GM21526 (cell line): ENCODE results near the gene METTL13.
A peak's percentile ranks its signal among the peaks of the same experiment; 100 is the strongest.

ENCODE experiments used
- ATAC-seq: cut with Tn5 transposase; IDR thresholded peaks from one replicate; pipeline ENCODE4 v1.9.1; 2021; ENCODE audit warnings: moderate library complexity; ENCODE audit not compliant: unreplicated experiment, low FRiP score

METTL13 gene

GRCh38 chr1:171801487-171801891 is 20.0 kb downstream of the METTL13 start:
- ATAC-seq, result no peak

- no peak for ATAC-seq
Measured at GRCh38 chr1:171802207-171802606, 20.7 kb downstream of the METTL13 start.

GRCh38 chr1:171803045-171803444 is 21.6 kb downstream of the METTL13 start:
- ATAC-seq, result no peak

GRCh38 chr1:171803461-171804022 is 22.1 kb downstream of the METTL13 start:
- no peak for ATAC-seq

GRCh38 chr1:171805395-171806115 is 24.1 kb downstream of the METTL13 start:
- no peak for ATAC-seq

- ATAC-seq, result no peak
Measured at GRCh38 chr1:171807556-171807955, 26.1 kb downstream of the METTL13 start.

- ATAC-seq, result no peak
Measured at GRCh38 chr1:171809834-171810233, 28.4 kb downstream of the METTL13 start.

- no peak for ATAC-seq
Measured at GRCh38 chr1:171811672-171812071, 30.2 kb downstream of the METTL13 start.

DNA sequence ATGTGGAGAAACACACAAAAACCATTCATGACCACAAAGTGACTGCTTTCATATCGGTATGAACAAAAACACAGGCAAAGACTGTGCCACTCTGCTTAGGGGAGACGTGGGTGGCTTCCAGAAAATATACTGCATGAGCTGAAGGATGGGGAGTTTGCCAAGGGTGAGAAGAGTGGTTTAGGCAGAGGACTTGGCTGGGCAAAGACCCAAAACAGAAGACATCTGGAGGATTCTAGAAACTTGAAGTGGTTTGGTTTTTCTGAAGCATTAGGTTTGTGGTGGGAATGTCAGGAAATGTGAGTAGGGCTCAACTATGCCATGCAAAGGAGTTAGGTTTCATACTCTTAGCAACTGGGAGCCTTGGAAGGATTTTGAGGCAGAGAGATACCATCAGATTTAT is 33.2 kb downstream of the METTL13 start:
- no peak for ATAC-seq

GRCh38 chr1:171816300-171816901 is 34.9 kb downstream of the METTL13 start:
- ATAC-seq, result no peak

- no peak for ATAC-seq
Measured at GRCh38 chr1:171817511-171818265, 36.2 kb downstream of the METTL13 start.

DNA sequence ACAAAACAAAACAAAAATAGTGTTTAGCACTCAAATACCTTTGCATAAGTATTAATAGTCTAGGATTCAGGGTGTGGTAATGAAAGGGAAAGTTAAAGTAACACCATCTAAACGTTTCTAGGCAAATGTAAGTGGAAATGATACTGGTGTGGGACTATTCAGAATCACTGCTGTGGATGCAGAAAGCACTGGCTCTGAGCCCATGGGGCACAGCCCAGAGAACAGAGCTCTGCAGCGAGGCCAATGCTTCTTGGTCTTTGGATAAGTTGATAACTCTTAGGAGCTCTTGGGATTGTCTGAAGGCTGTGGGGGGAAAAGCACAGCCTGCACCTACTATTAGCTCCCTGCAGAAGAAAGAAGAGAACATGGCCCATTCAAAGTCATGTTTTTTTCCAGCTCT is 38.5 kb downstream of the METTL13 start:
- no peak for ATAC-seq

- no peak for ATAC-seq
Measured at GRCh38 chr1:171826973-171827372, 45.5 kb downstream of the METTL13 start.

GRCh38 chr1:171828794-171829193 is 47.3 kb downstream of the METTL13 start:
- ATAC-seq, result no peak

DNA sequence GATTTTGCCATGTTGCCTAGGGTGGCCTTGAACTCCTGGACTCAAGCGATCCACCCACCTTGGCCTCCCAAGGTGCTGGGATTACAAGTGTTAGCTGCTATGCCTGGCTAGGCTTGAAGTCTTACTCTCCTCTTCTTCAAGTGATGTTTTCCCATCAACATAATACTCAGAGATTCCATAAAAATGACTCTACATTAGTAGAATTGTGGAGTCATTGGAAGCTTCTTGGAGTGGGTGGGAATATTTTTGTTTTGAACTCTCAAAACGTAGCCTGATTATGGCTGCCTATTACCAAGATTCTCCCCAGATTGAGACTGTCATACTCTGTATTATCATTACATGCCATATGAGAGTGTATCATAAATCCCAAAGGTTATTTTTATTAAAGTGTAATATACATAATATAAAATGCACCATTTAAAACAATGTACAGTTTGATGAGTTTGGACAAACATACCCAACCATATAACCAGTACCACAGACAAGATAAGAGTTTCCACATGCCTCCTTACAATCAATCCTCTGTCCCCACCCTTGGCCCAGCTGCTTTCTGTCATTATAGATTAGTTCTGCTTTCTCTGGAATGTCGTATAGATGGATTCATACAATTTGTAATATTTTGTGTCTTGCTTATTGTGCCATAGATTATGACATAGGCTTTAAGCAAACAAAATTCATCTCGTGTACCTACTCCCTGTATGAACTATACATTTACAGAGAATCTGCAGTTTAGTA is 51.8 kb downstream of the METTL13 start:
- no peak for ATAC-seq

- no peak for ATAC-seq
Measured at GRCh38 chr1:171834821-171835220, 53.4 kb downstream of the METTL13 start.

DNA sequence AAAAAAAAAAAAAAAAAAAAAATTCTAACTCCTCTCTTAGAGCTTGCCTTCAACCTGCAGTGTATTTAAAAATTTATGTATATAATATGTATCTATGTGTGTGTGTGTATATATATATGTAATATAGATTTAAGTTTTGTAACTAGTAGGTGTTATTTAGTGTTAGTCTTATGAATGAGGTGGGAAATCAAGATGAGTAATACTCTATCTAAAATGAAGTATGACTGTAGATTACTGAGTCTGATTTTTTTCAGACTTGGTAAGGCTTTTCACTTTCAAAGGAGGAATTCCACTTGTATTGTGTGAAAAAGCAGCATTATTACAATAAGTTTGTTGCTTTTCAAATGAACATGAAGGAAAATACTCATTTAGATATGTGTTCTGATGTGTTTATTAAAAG is 54.4 kb downstream of the METTL13 start:
- ATAC-seq, result no peak

GRCh38 chr1:171841050-171841910 is 59.8 kb downstream of the METTL13 start, which contains the start of gene DNM3:
DNM3 (plus strand) TSS chr1:171841498; CDS start chr1:171841657, 159 bp downstream.
- ATAC-seq, result peak; percentile 93

GRCh38 chr1:171841931-171842761 is 60.7 kb downstream of the METTL13 start:
- no peak for ATAC-seq
